HG02973 (cell line): ENCODE data around the gene SPTAN1.
"Not testable (repeated sequence)": the region's sequence is repeated elsewhere in the genome, so short reads cannot be mapped to it uniquely, and the experiment has no call there.

Experiments
- ATAC-seq: cut with Tn5 transposase; IDR thresholded peaks from one replicate; pipeline ENCODE4 v1.9.1; 2021; ENCODE audit warnings: moderate library complexity; ENCODE audit not compliant: unreplicated experiment

Gene SPTAN1

GRCh38 chr9:128656416-128657343, 104.3 kb downstream of the SPTAN1 start, which contains the start of gene DYNC2I2:
TSS of gene DYNC2I2 (minus strand) at chr9:128656847. CDS start at chr9:128656726, 121 bp downstream.
- peak; percentile 46 for ATAC-seq

DNA sequence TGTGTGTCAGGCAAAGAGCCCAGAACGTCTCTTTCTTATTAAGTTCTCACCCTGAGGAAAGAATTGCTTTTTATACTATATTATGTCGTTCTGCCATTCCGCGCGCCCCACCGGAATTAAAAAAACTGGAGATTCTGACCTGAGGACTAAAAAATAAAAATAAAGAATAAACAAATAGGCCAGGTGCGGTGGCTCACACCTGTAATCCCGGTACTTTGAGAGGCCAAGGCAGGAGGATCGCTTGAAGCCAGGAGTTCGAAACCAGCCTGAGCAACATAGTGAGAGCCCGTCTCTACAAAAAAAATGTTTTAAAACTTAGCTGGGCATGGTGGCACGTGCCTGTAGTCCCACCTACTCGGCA, 104.9 kb downstream of the SPTAN1 start:
- no peak for ATAC-seq

DNA sequence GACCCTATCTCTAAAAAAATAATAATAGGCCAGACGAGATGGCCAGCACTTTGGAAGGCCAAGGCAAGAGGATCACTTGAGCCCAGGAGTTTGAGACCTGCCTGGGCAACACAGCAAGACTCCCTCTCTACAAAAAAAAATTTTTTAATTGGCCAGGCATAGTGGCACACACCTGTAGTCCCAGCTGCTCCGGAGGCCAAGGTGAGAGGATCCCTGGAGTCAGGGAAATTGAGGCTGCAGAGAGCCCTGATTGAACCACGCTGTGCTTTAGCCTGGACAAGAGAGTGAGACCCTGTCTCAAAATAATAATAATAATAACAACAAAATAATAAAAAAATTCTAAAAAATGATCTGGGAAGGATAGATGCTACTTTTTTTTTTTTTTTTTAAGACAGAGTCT, 105.4 kb downstream of the SPTAN1 start:
- no peak for ATAC-seq

- ATAC-seq = not testable (repeated sequence)
Observed at GRCh38 chr9:128666481-128666941, 114.1 kb downstream of the SPTAN1 start.

DNA sequence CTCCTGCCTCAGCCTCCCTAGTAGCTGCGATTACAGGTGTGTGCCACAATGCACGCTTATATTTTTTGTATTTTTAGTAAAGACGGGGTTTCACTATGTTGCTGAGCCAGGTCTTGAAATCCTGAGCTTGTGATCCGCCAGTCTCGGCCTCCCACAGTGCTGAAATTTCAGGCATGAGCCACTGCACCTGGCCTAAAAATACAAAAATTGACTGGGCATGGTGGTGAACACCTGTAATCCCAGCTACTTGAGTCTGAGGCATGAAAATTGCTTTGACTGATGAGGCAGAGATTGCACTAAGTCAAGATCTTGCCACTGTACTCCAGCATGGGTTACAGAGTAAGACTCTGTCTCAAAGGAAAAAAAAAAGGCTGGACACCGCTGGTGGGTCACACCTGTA, 117.4 kb downstream of the SPTAN1 start:
- ATAC-seq = no peak

GRCh38 chr9:128675382-128675781, 123.0 kb downstream of the SPTAN1 start:
- no peak for ATAC-seq

DNA sequence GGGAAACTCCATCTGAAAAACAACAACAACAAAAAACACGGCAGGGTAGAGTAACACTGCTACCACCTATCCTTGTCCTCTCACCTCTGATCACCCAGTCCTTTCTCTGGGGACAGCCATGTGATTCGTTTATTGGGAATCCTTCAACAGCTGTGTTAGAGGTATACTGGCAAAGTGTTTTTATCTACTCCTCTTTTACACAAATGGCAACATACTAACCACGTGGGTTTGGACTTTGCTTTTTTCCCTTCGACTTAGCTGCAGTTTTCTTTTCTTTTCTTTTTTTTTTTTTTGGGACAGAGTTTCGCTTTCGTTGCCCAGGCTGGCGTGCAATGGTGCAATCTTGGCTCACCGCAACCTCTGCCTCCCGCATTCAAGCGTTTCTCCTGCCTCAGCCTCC, 125.4 kb downstream of the SPTAN1 start:
- no peak for ATAC-seq
